ENCODE data around the gene ZNF180.

DNA sequence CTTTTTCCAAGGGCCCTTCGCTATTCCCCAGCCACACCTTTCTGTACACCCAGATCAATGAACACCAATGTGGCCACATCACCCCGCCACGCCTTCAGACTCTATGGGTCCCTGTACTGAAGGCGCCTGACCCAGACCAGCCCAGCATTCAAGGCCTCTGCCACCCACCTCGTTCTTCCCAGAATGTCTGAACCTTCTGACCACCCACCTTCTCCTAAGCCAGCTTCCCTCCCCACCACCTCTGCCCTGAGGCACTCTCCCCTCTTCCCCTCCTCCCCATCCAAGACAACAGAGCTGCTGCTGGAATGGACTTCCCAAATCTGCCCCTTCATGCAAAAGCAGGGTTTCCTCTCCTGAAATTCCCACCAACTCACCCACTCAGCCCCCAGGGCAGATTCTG lies 32.5 kb upstream of the ZNF180 start:
- TF ChIP-seq, protein P1, sequence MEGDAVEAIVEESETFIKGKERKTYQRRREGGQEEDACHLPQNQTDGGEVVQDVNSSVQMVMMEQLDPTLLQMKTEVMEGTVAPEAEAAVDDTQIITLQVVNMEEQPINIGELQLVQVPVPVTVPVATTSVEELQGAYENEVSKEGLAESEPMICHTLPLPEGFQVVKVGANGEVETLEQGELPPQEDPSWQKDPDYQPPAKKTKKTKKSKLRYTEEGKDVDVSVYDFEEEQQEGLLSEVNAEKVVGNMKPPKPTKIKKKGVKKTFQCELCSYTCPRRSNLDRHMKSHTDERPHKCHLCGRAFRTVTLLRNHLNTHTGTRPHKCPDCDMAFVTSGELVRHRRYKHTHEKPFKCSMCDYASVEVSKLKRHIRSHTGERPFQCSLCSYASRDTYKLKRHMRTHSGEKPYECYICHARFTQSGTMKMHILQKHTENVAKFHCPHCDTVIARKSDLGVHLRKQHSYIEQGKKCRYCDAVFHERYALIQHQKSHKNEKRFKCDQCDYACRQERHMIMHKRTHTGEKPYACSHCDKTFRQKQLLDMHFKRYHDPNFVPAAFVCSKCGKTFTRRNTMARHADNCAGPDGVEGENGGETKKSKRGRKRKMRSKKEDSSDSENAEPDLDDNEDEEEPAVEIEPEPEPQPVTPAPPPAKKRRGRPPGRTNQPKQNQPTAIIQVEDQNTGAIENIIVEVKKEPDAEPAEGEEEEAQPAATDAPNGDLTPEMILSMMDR (conservative IDR thresholded peaks at IDR 0.05; ENCODE audit: low read depth, low read length), result no peak
- no peak for TF ChIP-seq EZH2 (IDR thresholded peaks at IDR 0.05; ENCODE audit: borderline replicate concordance, low read depth, low read length, poor library complexity, severe bottlenecking)
